T-helper 1 cell treated with Interleukin-12 subunit alpha and Interleukin-12 subunit beta and Interleukin-4 antibody, amounts not matched to agents 30 ng/mL and 1 ng/mL, for 36 hours (primary cell): ENCODE results near the gene GSTT4. TPM values are rescaled to one million over a fixed set of nuclear protein-coding genes. Genes with fewer than 3 reads are reported as not detected.
"Not testable (repeated sequence)": the region's sequence is repeated elsewhere in the genome, so short reads cannot be mapped to it uniquely, and the experiment has no call there.

Source experiments
- intact Hi-C: fragments of 100-400 bp; cut with micrococcal nuclease; formaldehyde crosslinking; loops from one replicate; pipeline ENCODE4 v1.15.1; 2024
- total RNA-seq: library from RNA; stranded (reverse); gene quantifications from 2 replicates; pipeline ENCODE4 v1.2.3, GENCODE V29; 2022

Gene GSTT4
- total RNA-seq, 1 donor from 2014 or later: not detected

GRCh38 chr22:23993080-23993479 lies 12.2 kb downstream of the GSTT4 start:
- intact Hi-C loops: not testable (repeated sequence)

- intact Hi-C loops: loop anchor here (5.0 to 10.0 kb wide), 2 partner anchors 435 to 538 kb away; partner anchors contain the start of gene ADORA2A
Observed at GRCh38 chr22:23989583-23990244, 15.5 kb downstream of the GSTT4 start.

GRCh38 chr22:23986538-23987178 lies 18.6 kb downstream of the GSTT4 start:
- intact Hi-C loops: loop anchor here (5.0 to 10.0 kb wide), 2 partner anchors 438 to 541 kb away; partner anchors contain the start of gene ADORA2A

- intact Hi-C loops: loop anchor here (5.0 to 10.0 kb wide), 2 partner anchors 439 to 541 kb away; partner anchors contain the start of gene ADORA2A
Observed at GRCh38 chr22:23986089-23986488, 19.2 kb downstream of the GSTT4 start.

- intact Hi-C loops: loop anchor here (5.0 to 10.0 kb wide), 2 partner anchors 173 to 440 kb away; partner anchors contain the start of gene ADORA2A
Observed at GRCh38 chr22:23984430-23984829, 20.8 kb downstream of the GSTT4 start.

GRCh38 chr22:23980567-23980966 lies 24.7 kb downstream of the GSTT4 start:
- intact Hi-C loops: loop anchor here (5.0 to 10.0 kb wide), 2 partner anchors 177 to 444 kb away; partner anchors contain the start of gene ADORA2A

GRCh38 chr22:23979557-23980240 lies 25.6 kb downstream of the GSTT4 start, which contains the start of gene GSTT2:
Gene GSTT2, plus strand, starts transcription at chr22:23980134.
- intact Hi-C loops: loop anchor here (5.0 to 10.0 kb wide), 2 partner anchors 178 to 445 kb away; partner anchors contain the start of gene ADORA2A

- intact Hi-C loops: not testable (repeated sequence)
Observed at GRCh38 chr22:23977304-23977703, 27.9 kb downstream of the GSTT4 start.

- intact Hi-C loops: not testable (repeated sequence)
Observed at GRCh38 chr22:23974836-23975352, 30.4 kb downstream of the GSTT4 start.

- intact Hi-C loops: not testable (repeated sequence)
Observed at GRCh38 chr22:23974345-23974744, 30.9 kb downstream of the GSTT4 start, which contains the start of gene DDT. Gene DDT, minus strand, starts transcription at chr22:23974441. Its CDS starts 27 bp downstream, at chr22:23974414.

GRCh38 chr22:23971927-23972326 lies 33.3 kb downstream of the GSTT4 start:
- intact Hi-C loops: not testable (repeated sequence)

- intact Hi-C loops: no loop called here
Observed at GRCh38 chr22:23970816-23971486, 34.3 kb downstream of the GSTT4 start.

- intact Hi-C loops: no loop called here
Observed at GRCh38 chr22:23970201-23970641, 35.0 kb downstream of the GSTT4 start.

- intact Hi-C loops: no loop called here
Observed at GRCh38 chr22:23969071-23969470, 36.2 kb downstream of the GSTT4 start.

GRCh38 chr22:23966568-23966967 lies 38.7 kb downstream of the GSTT4 start, which contains the start of gene DDTL:
Gene DDTL, plus strand, starts transcription at chr22:23966888. Its CDS starts 27 bp downstream, at chr22:23966915.
- intact Hi-C loops: not testable (repeated sequence)

GRCh38 chr22:23966094-23966493 lies 39.2 kb downstream of the GSTT4 start:
- intact Hi-C loops: not testable (repeated sequence)

- intact Hi-C loops: not testable (repeated sequence)
Observed at GRCh38 chr22:23961084-23961771, 44.0 kb downstream of the GSTT4 start, which contains the start of gene GSTT2B. Gene GSTT2B, minus strand, starts transcription at chr22:23961195. Its CDS starts 64 bp downstream, at chr22:23961131.

GRCh38 chr22:23956301-23956900 lies 48.9 kb downstream of the GSTT4 start:
- intact Hi-C loops: loop anchor here (5.0 kb wide), 4 partner anchors 94 to 414 kb away; partner anchors contain the start of gene CHCHD10

- intact Hi-C loops: loop anchor here (5.0 kb wide), 4 partner anchors 94 to 414 kb away; partner anchors contain the start of gene CHCHD10
Observed at GRCh38 chr22:23955886-23956285, 49.4 kb downstream of the GSTT4 start.
